ENCODE results near the gene ATP2B2. TPM values are rescaled to one million over a fixed set of nuclear protein-coding genes. Genes with fewer than 3 reads are reported as not detected.
A peak's percentile ranks its signal among the peaks of the same experiment; 100 is the strongest.

ATP2B2 gene
- polyA plus RNA-seq, 3 donors = 0.47 to 1.2 (median 0.58) TPM

- no peak for DNase-seq (ENCODE audit: extremely low read depth in 1 of 11, low read depth in 9 of 11, low spot score in 4 of 11)
These were observed 157.0 kb downstream of the ATP2B2 start for GRCh38 chr3:10348404-10348721.

- DNase-seq (ENCODE audit: extremely low read depth in 1 of 11, low read depth in 9 of 11, low spot score in 4 of 11) = no peak
These were observed 157.6 kb downstream of the ATP2B2 start for GRCh38 chr3:10347648-10348403.

- DNase-seq (ENCODE audit: extremely low read depth in 1 of 11, low read depth in 9 of 11, low spot score in 4 of 11) = no peak
These were observed 159.5 kb downstream of the ATP2B2 start for GRCh38 chr3:10345911-10346310.

GRCh38 chr3:10344944-10345575 lies 160.3 kb downstream of the ATP2B2 start:
- DNase-seq (ENCODE audit: extremely low read depth in 1 of 11, low read depth in 9 of 11, low spot score in 4 of 11) = no peak

- DNase-seq (ENCODE audit: extremely low read depth in 1 of 11, low read depth in 9 of 11, low spot score in 4 of 11) = peak in 5 of 11 donors; percentile 13 to 29 (median 22)
These were observed 161.0 kb downstream of the ATP2B2 start for GRCh38 chr3:10344147-10344943.

GRCh38 chr3:10343526-10343925 lies 161.9 kb downstream of the ATP2B2 start:
- DNase-seq (ENCODE audit: extremely low read depth in 1 of 11, low read depth in 9 of 11, low spot score in 4 of 11) = no peak

GRCh38 chr3:10342781-10343180 lies 162.6 kb downstream of the ATP2B2 start:
- DNase-seq (ENCODE audit: extremely low read depth in 1 of 11, low read depth in 9 of 11, low spot score in 4 of 11) = no peak

- DNase-seq (ENCODE audit: extremely low read depth in 1 of 11, low read depth in 9 of 11, low spot score in 4 of 11) = no peak
These were observed 163.4 kb downstream of the ATP2B2 start for GRCh38 chr3:10341901-10342398.

GRCh38 chr3:10340476-10340875 lies 164.9 kb downstream of the ATP2B2 start:
- DNase-seq (ENCODE audit: extremely low read depth in 1 of 11, low read depth in 9 of 11, low spot score in 4 of 11) = no peak

GRCh38 chr3:10340046-10340445 lies 165.3 kb downstream of the ATP2B2 start:
- no peak for DNase-seq (ENCODE audit: extremely low read depth in 1 of 11, low read depth in 9 of 11, low spot score in 4 of 11)

- DNase-seq (ENCODE audit: extremely low read depth in 1 of 11, low read depth in 9 of 11, low spot score in 4 of 11) = no peak
These were observed 165.9 kb downstream of the ATP2B2 start for GRCh38 chr3:10339376-10339955.

- peak in 1 of 11 donors; percentile 15 for DNase-seq (ENCODE audit: extremely low read depth in 1 of 11, low read depth in 9 of 11, low spot score in 4 of 11)
These were observed 166.6 kb downstream of the ATP2B2 start for GRCh38 chr3:10338591-10339353.

GRCh38 chr3:10338164-10338470 lies 167.3 kb downstream of the ATP2B2 start:
- DNase-seq (ENCODE audit: extremely low read depth in 1 of 11, low read depth in 9 of 11, low spot score in 4 of 11) = no peak

GRCh38 chr3:10337323-10338163 lies 167.8 kb downstream of the ATP2B2 start:
- DNase-seq (ENCODE audit: extremely low read depth in 1 of 11, low read depth in 9 of 11, low spot score in 4 of 11) = no peak

- no peak for DNase-seq (ENCODE audit: extremely low read depth in 1 of 11, low read depth in 9 of 11, low spot score in 4 of 11)
These were observed 168.6 kb downstream of the ATP2B2 start for GRCh38 chr3:10336761-10337160.

GRCh38 chr3:10335871-10336622 lies 169.3 kb downstream of the ATP2B2 start:
- DNase-seq (ENCODE audit: extremely low read depth in 1 of 11, low read depth in 9 of 11, low spot score in 4 of 11) = no peak

- no peak for DNase-seq (ENCODE audit: extremely low read depth in 1 of 11, low read depth in 9 of 11, low spot score in 4 of 11)
These were observed 170.1 kb downstream of the ATP2B2 start for GRCh38 chr3:10335190-10335738.

All from renal cortex interstitium (tissue), 11 donors.